SK-N-MC (cell line): ENCODE results near the gene AKT3.

Experiments used
- EZH2 ChIP-seq: fragments of 200-600 bp; sonication (generic); IDR thresholded peaks from one replicate; pipeline ENCODE4 v1.6.1; 2017; ENCODE audit warnings: antibody characterized with exemption
- POLR2AphosphoS5 ChIP-seq: IDR thresholded peaks from 2 replicates; pipeline ENCODE4 v1.6.1; 2012; ENCODE audit warnings: mild to moderate bottlenecking, low read depth, low read length, borderline replicate concordance

GRCh38 chr1:243667133-243667532, 182.9 kb downstream of the AKT3 start:
- TF ChIP-seq POLR2AphosphoS5 (no peak), EZH2 (no peak)
